ENCODE measurements around the gene ZNF605. TPM values are rescaled to one million over a fixed set of nuclear protein-coding genes. Genes with fewer than 3 reads are reported as not detected.

Gene ZNF605
- total and polyA plus RNA-seq, 2 of the 8 experiments (the other 6 are each of a cell fraction or from before 2014, with no cell fraction given), result 3.6 to 20.3 TPM

- no peak overlapping the region for H2AK5ac ChIP-seq (ENCODE audit: low read depth, low read length)
- H3K56ac ChIP-seq (replicated peaks; ENCODE audit: insufficient read length, low read depth, low read length), result no peak overlapping the region
- H3K4me2 ChIP-seq (ENCODE audit: insufficient read depth in 1 of 2, low read depth in 2 of 2, low read length in 2 of 2), result no peak overlapping the region
- H2BK15ac ChIP-seq (ENCODE audit: low read length), result no peak overlapping the region
- H3K4me3 ChIP-seq (ENCODE audit: extremely low read depth in 1 of 4, insufficient read depth in 2 of 4, low read depth in 3 of 4, low read length in 4 of 4), result no peak overlapping the region
- no peak overlapping the region for H4K8ac ChIP-seq (ENCODE audit: extremely low read depth, insufficient read depth, low read length)
- H4K91ac ChIP-seq (replicated peaks; ENCODE audit: insufficient read length, low read length), result no peak overlapping the region
- no peak overlapping the region for H3K14ac ChIP-seq (ENCODE audit: insufficient read length)
- H3K79me2 ChIP-seq (ENCODE audit: control insufficient read depth in 1 of 2, insufficient read depth in 2 of 2, low read length in 2 of 2), result no peaks in the 10 kb centered on the region
- no peaks in the 10 kb centered on the region for H3K36me3 ChIP-seq (ENCODE audit: control insufficient read depth in 2 of 4, insufficient read depth in 4 of 4, low read length in 3 of 4)
- DNase-seq (ENCODE audit: low read depth in 1 of 2, low spot score in 2 of 2) (no peak), FAIRE-seq (no peak)
- H3K23me2 ChIP-seq (ENCODE audit: low read depth, low read length), result no peaks in the 10 kb centered on the region
- no peak overlapping the region for H3K27ac ChIP-seq (ENCODE audit: low read depth, low read length)
- no peaks in the 10 kb centered on the region for H4K20me1 ChIP-seq (replicated peaks in 1 of 2; ENCODE audit: control insufficient read depth in 1 of 2, insufficient read depth in 2 of 2, low read length in 2 of 2)
- no peaks in the 10 kb centered on the region for H3K27me3 ChIP-seq (replicated peaks in 1 of 4; ENCODE audit: control insufficient read depth in 3 of 4, extremely low read depth in 1 of 4, insufficient read depth in 3 of 4, low read length in 3 of 4)
- H3K4me1 ChIP-seq (replicated peaks in 1 of 4; ENCODE audit: control insufficient read depth in 3 of 4, insufficient read depth in 4 of 4, low read length in 3 of 4), result no peaks in the 10 kb centered on the region
- no peak overlapping the region for H4K5ac ChIP-seq (ENCODE audit: insufficient read length, low read depth, low read length)
- H3K79me1 ChIP-seq (ENCODE audit: low read depth, low read length), result no peaks in the 10 kb centered on the region
- H3K9me3 ChIP-seq (ENCODE audit: insufficient read depth in 2 of 2, low read depth in 1 of 2, low read length in 1 of 2), result peaks cover 47 to 78% of the 10 kb centered on the region in 2 experiments
- H2BK120ac ChIP-seq (replicated peaks; ENCODE audit: low read depth, low read length), result no peak overlapping the region
- TF ChIP-seq TEAD4 (IDR thresholded peaks at IDR 0.05; ENCODE audit: low read depth, low read length) (no peak), CBX5 (IDR thresholded peaks at IDR 0.05; ENCODE audit: low read depth, low read length) (no peak), RFX5 (IDR thresholded peaks at IDR 0.05; ENCODE audit: borderline replicate concordance, low read depth, low read length) (no peak), HDAC6 (IDR thresholded peaks at IDR 0.05; ENCODE audit: low read depth, low read length) (no peak), POLR2A (IDR thresholded peaks at IDR 0.05; ENCODE audit: control extremely low read depth in 1 of 2, low read depth in 2 of 2, low read length in 2 of 2) (no peak), POLR2AphosphoS5 (IDR thresholded peaks at IDR 0.05; ENCODE audit: low read depth, low read length) (no peak), CHD2 (IDR thresholded peaks at IDR 0.05; ENCODE audit: low read length) (no peak), GABPA (IDR thresholded peaks at IDR 0.05; ENCODE audit: borderline replicate concordance, insufficient read depth, low read length) (no peak), TAF1 (IDR thresholded peaks at IDR 0.05; ENCODE audit: low read depth, low read length) (no peak), CBX8 (IDR thresholded peaks at IDR 0.05; ENCODE audit: borderline replicate concordance, low read depth, low read length) (no peak), BACH1 (IDR thresholded peaks at IDR 0.05; ENCODE audit: low read length) (no peak), NRF1 (IDR thresholded peaks at IDR 0.05; ENCODE audit: low read depth, low read length) (no peak), NANOG (IDR thresholded peaks at IDR 0.05; ENCODE audit: insufficient read depth, low read depth, low read length, poor library complexity, severe bottlenecking) (no peak), SIN3A (conservative IDR thresholded peaks at IDR 0.05 in 1 of 2, IDR thresholded peaks at IDR 0.05 in 1 of 2; ENCODE audit: low read depth in 1 of 2, low read length in 2 of 2) (no peak)
- H3K18ac ChIP-seq (ENCODE audit: extremely low read depth, low read length), result no peak overlapping the region
- H2BK5ac ChIP-seq (ENCODE audit: low read depth, low read length), result no peak overlapping the region
- ChIA-PET CTCF (ENCODE audit: partially characterized antibody) (interaction anchor here (1.3 kb wide), 1 partner anchor 41 kb away, joined by 4 read pairs; no protein-coding TSS in a partner anchor), POLR2A (ENCODE audit: partially characterized antibody) (interaction anchor here (0.8 kb wide), 1 partner anchor 10 kb away, joined by 3 read pairs; the partner anchor contains the start of gene ZNF605)
- 93% methylated on average over 12 of the region's 12 CpGs; no CpG with 5 or more reads in 1 of the 2 experiments for WGBS, 2 experiments (ENCODE audit: extremely low coverage in 1 of 2, insufficient coverage in 1 of 2, insufficient read length in 1 of 2, insufficient replicate concordance in 2 of 2, low coverage in 1 of 2, low lambda C conversion rate in 2 of 2, missing lambda C conversion rate in 1 of 2)
- H3K23ac ChIP-seq (ENCODE audit: insufficient read length), result no peak overlapping the region
- no peak overlapping the region for H3K4ac ChIP-seq (replicated peaks; ENCODE audit: insufficient read length, low read depth, low read length)
- H2AFZ ChIP-seq (ENCODE audit: low read length), result no peak overlapping the region
- no peak overlapping the region for H3K9ac ChIP-seq (replicated peaks in 1 of 4; ENCODE audit: extremely low read depth in 1 of 4, low read depth in 3 of 4, low read length in 3 of 4)
- no peak overlapping the region for H2BK20ac ChIP-seq (ENCODE audit: low read length)
- no peak overlapping the region for H2BK12ac ChIP-seq (ENCODE audit: low read depth, low read length)
These were observed 9.7 kb upstream of the ZNF605 start for GRCh38 chr12:132965796-132966195.
